HEK293T (cell line): ENCODE results near the gene LOXL4.

Experiments used
- CTCF ChIA-PET: fragments of 350-600 bp; formaldehyde crosslinking; extraction: SDS; loops from one replicate; lab custom pipeline; 2021; ENCODE audit warnings: antibody characterized with exemption, inconsistent platforms; lab: Yijun Ruan, JAX
- POLR2A ChIA-PET: fragments of 350-600 bp; formaldehyde crosslinking; extraction: SDS; loops from one replicate; lab custom pipeline; 2020; ENCODE audit warnings: antibody characterized with exemption, inconsistent platforms; lab: Yijun Ruan, JAX
- DNase-seq: peaks from one replicate; pipeline ENCODE4 v3.0.0; 2012; ENCODE audit warnings: mixed read lengths; ENCODE audit errors: extremely low spot score
- ARNT ChIP-seq: fragments of 450-650 bp; IDR thresholded peaks from 2 replicates; pipeline ENCODE4 v1.6.1; 2017; ENCODE audit warnings: mild to moderate bottlenecking
- BHLHE40 ChIP-seq: fragments of 450-650 bp; IDR thresholded peaks from 2 replicates; pipeline ENCODE4 v1.6.1; 2016; ENCODE audit warnings: mild to moderate bottlenecking, moderate library complexity, borderline replicate concordance
- CTBP1 ChIP-seq: fragments of 450-650 bp; IDR thresholded peaks from 2 replicates; pipeline ENCODE4 v1.6.1; 2016; ENCODE audit warnings: borderline replicate concordance
- ELF4 ChIP-seq: fragments of 450-650 bp; IDR thresholded peaks from 2 replicates; pipeline ENCODE4 v1.6.1; 2017; ENCODE audit warnings: antibody characterized with exemption
- FOXA1 ChIP-seq: fragments of 450-650 bp; IDR thresholded peaks from 2 replicates; pipeline ENCODE4 v1.6.1; 2016; ENCODE audit warnings: mild to moderate bottlenecking
- FOXK2 ChIP-seq: fragments of 450-650 bp; IDR thresholded peaks from 2 replicates; pipeline ENCODE4 v1.6.1; 2016; ENCODE audit warnings: mild to moderate bottlenecking
- FOXM1 ChIP-seq: fragments of 450-650 bp; IDR thresholded peaks from 2 replicates; pipeline ENCODE4 v1.6.1; 2017; ENCODE audit warnings: mild to moderate bottlenecking, borderline replicate concordance
- HDGF ChIP-seq: fragments of 450-650 bp; IDR thresholded peaks from 2 replicates; pipeline ENCODE4 v1.6.1; 2017; ENCODE audit warnings: antibody characterized with exemption, borderline replicate concordance
- L3MBTL2 ChIP-seq: fragments of 450-650 bp; conservative IDR thresholded peaks from 2 replicates; pipeline ENCODE4 v1.6.1; 2016; ENCODE audit warnings: mild to moderate bottlenecking
- LEF1 ChIP-seq: fragments of 450-650 bp; IDR thresholded peaks from 2 replicates; pipeline ENCODE4 v1.6.1; 2017; ENCODE audit warnings: mild to moderate bottlenecking, borderline replicate concordance
- NFRKB ChIP-seq: fragments of 450-650 bp; IDR thresholded peaks from 2 replicates; pipeline ENCODE4 v1.6.1; 2016; ENCODE audit warnings: mild to moderate bottlenecking, moderate library complexity
- SP1 ChIP-seq: fragments of 450-650 bp; IDR thresholded peaks from 2 replicates; pipeline ENCODE4 v1.6.1; 2017
- SUZ12 ChIP-seq: fragments of 450-650 bp; IDR thresholded peaks from 2 replicates; pipeline ENCODE4 v1.6.1; 2016; ENCODE audit warnings: mild to moderate bottlenecking
- TARDBP ChIP-seq: fragments of 450-650 bp; IDR thresholded peaks from 2 replicates; pipeline ENCODE4 v1.6.1; 2016
- ZNF384 ChIP-seq: fragments of 450-650 bp; IDR thresholded peaks from 2 replicates; pipeline ENCODE4 v1.6.1; 2016
- TF ChIP-seq, protein P1 (sequence below): fragments of 450-650 bp; IDR thresholded peaks from 2 replicates; pipeline ENCODE4 v1.6.1; 2016

LOXL4 gene

DNA sequence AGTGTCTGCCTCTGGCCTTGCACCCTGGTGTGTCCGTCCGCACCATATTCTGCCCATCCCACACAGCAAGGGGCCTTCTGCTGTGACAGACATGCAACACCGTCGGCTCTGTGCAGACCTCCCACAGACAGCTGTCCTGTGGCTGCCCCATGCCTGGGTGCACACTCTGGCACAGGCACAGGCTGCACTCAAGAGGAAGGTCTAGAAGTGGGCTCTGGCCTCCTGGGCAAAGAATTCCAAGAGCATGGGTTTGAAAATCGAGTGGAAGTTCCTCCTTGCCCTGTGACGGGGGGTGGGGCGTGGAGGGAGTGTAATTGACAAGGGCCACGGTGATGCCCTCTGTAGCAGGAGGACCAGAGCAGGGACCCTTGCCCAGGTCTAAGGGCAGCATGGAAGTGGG is 4.3 kb upstream of the LOXL4 start:
- TF ChIP-seq SP1 = no peak
- TF ChIP-seq FOXA1 = no peak
- TF ChIP-seq FOXK2 = no peak
- TF ChIP-seq FOXM1 = no peak
- TF ChIP-seq TARDBP = no peak
- no peak for TF ChIP-seq HDGF
- TF ChIP-seq ELF4 = no peak
- DNase-seq = no peak
- POLR2A ChIA-PET = no interaction called here
- CTCF ChIA-PET = no interaction called here

DNA sequence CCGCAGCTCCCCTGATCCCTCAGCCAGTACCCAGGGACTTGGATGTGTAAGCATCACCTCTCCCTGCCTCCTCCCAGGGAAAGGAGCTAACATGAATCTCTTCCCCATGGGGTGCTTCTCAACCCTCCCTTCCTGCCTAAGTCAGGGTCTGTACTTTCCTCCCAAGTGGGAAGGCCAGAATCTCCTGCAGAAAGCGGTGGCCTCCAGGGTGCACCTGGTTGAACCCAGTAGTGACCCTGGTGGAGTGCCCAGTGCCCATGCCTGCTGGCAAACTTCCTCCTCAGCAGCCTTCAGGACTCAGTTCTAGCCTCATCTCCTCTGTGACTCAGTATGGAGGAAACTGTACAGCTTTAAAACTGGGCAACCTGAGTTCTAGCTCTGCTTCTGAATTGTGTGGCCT is 2.8 kb upstream of the LOXL4 start:
- DNase-seq = no peak
- CTCF ChIA-PET = no interaction called here
- TF ChIP-seq ARNT = no peak
- TF ChIP-seq, protein P1, sequence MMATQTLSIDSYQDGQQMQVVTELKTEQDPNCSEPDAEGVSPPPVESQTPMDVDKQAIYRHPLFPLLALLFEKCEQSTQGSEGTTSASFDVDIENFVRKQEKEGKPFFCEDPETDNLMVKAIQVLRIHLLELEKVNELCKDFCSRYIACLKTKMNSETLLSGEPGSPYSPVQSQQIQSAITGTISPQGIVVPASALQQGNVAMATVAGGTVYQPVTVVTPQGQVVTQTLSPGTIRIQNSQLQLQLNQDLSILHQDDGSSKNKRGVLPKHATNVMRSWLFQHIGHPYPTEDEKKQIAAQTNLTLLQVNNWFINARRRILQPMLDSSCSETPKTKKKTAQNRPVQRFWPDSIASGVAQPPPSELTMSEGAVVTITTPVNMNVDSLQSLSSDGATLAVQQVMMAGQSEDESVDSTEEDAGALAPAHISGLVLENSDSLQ = no peak
- TF ChIP-seq SP1 = no peak
- TF ChIP-seq ZNF384 = no peak
- TF ChIP-seq NFRKB = no peak
- TF ChIP-seq ELF4 = no peak
- no peak for TF ChIP-seq BHLHE40
- no peak for TF ChIP-seq SUZ12
- POLR2A ChIA-PET = no interaction called here

DNA sequence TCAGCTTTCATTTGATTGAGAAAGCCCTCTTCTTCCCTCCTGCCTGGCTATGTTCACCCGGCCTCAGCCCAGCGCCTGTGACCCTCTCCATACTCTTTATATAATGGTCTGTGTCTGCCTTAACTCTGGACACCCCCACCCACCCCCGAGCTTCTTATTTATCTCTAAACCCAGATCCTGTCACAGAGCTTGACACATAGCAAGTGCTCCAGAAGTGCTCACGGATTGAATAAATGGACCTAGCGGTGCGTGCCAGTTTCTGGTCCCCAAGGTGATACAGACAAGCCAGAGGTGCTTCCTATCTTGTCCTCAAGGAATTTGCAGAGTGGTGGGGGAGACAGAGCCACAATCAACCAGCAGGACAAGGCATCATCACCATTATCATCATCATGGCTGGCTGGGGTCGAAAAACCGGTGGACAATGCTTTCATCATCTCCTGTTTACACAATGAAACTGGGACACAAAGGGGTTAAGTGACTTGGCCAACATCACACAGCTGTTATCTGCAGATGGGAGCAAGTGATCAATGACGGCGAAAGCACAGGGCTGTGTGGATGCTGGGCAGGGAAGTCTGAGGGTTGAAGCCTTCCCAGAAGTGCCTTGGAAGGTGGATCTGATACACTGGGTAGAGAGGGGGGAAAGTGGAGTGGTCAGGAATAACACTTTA is 2.2 kb upstream of the LOXL4 start:
- CTCF ChIA-PET = no interaction called here
- DNase-seq = no peak
- TF ChIP-seq HDGF (no peak), NFRKB (no peak), TARDBP (no peak), ELF4 (no peak), ZNF384 (no peak), ARNT (no peak), SP1 (no peak), BHLHE40 (no peak), FOXM1 (no peak), L3MBTL2 (no peak), FOXA1 (no peak), SUZ12 (no peak), CTBP1 (no peak), LEF1 (no peak), FOXK2 (no peak)
- TF ChIP-seq, protein P1 = no peak
- POLR2A ChIA-PET = no interaction called here

DNA sequence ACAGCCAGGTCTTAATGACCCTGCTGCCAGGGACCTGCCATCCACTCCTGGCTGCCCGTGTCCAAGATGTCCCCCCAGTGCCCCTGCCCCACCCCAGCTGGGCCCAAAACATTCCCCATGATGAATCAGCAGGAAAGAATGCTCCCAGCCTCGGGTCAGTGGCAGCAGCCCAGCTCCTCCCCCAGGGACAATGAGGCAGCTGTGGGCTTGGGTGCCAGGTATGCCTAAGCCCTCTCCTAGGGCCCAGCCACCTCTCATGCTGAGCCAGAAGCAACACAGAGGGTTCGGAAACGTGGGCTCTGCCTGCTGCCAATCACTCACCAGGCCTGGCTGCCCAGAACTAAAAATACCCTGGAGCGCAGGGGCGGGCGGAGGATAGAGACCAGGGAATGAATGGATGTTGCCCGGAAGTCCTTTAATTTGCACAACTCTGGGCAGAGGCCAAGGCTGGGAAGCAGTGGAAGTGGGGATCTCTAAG is 1.5 kb upstream of the LOXL4 start:
- POLR2A ChIA-PET = no interaction called here
- TF ChIP-seq ARNT = no peak
- no peak for TF ChIP-seq FOXK2
- no peak for TF ChIP-seq NFRKB
- no peak for TF ChIP-seq FOXA1
- no peak for TF ChIP-seq SP1
- no peak for TF ChIP-seq ZNF384
- no peak for TF ChIP-seq FOXM1
- TF ChIP-seq CTBP1 = no peak
- CTCF ChIA-PET = no interaction called here
- no peak for DNase-seq

DNA sequence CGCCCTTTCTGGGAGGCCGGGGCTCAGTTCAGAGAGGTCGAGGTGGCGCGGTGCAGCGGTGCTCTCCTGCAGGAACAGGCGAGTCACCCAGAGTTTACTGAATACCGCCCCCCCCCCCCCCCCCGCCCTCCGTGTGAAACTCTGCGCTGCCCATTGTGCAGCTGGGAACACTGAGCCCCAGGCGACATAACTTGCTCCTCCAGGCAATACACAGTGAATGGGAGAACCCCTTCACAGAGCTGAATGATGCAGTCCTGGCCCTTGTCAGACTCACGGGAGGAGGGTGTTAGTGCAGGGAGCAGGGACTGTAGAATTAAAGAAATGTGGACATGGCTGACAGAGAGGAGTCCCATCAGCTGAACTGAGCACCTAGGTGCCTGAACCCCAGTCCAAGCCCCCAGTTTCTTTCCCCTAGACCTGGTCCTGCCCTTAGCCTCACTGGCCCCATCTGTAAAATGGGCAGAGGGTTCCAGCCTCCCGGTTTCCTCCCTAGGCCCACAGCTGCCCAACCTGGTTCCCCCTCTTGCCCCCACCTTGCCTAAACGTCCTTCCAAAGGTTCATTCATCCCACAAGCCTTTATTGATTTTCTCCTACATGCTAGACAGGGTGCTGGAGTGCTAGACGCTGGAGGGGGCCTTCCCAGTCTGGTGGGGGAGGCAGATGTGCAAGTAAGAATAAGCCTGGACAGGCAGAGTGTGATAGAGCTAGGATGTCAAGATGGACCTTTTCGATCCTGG is 869 bp upstream of the LOXL4 start:
- TF ChIP-seq FOXK2 (no peak), TARDBP (no peak), LEF1 (no peak), SUZ12 (no peak), ELF4 (no peak), NFRKB (no peak), SP1 (no peak), CTBP1 (no peak)
- TF ChIP-seq, protein P1 = no peak
- ChIA-PET POLR2A (no interaction called here), CTCF (no interaction called here)
- peak; percentile 40 for DNase-seq
